Body of pancreas (tissue), 4 donors: Measurements from ENCODE around the gene PNN.

Source experiments
- CTCF ChIP-seq, 7 experiments: fragments of 450-650 bp in 4 of 7; fragments of 200-600 bp in 3 of 7; sonication (generic) in 3 of 7; IDR thresholded peaks; one replicate each; pipeline ENCODE4 v1.5.1; 2016 to 2019; ENCODE audit warnings: antibody characterized with exemption in 7 of 7
- POLR2A ChIP-seq, 3 donors: fragments of 450-650 bp; IDR thresholded peaks; one replicate each; pipeline ENCODE4 v1.6.1; 2016; ENCODE audit warnings: antibody characterized with exemption in 3 of 3, mild to moderate bottlenecking in 2 of 3

GRCh38 chr14:39175445-39176262, 600 bp downstream of the PNN start:
- TF ChIP-seq CTCF (IDR thresholded peaks at IDR 0.05): no peak
- TF ChIP-seq POLR2A (IDR thresholded peaks at IDR 0.05): no peak
